Spleen (tissue), 11 donors: Measurements from ENCODE around the gene SCART1. TPM values are rescaled to one million over a fixed set of nuclear protein-coding genes. Genes with fewer than 3 reads are reported as not detected.

Experiments used
- DNase-seq: peaks from one replicate; pipeline ENCODE4 v3.0.0-alpha.2; 2020
- H3K27ac ChIP-seq, 8 donors: fragments of 200-600 bp; sonication (generic) in 7 of 8; 1 replicate in 4 of 8; 2 replicates in 4 of 8; pipeline versions ENCODE4 v1.5.0 to v1.8.0; 2016 to 2021; ENCODE audit warnings: inconsistent platforms in 4 of 8, mild to moderate bottlenecking in 4 of 8, moderate library complexity in 1 of 8
- H3K27me3 ChIP-seq, 7 donors: fragments of 200-600 bp; sonication (generic) in 6 of 7; replicated peaks in 1 of 7; 1 replicate in 4 of 7; 2 replicates in 3 of 7; pipeline versions ENCODE4 v1.5.0 to v1.8.0; 2016 to 2021; ENCODE audit warnings: inconsistent platforms in 3 of 7, mild to moderate bottlenecking in 1 of 7
- H3K36me3 ChIP-seq, 6 donors: fragments of 200-600 bp; sonication (generic) in 5 of 6; 1 replicate in 4 of 6; 2 replicates in 2 of 6; pipeline versions ENCODE4 v1.5.0 to v1.8.0; 2016 to 2021; ENCODE audit warnings: inconsistent platforms in 2 of 6
- H3K4me1 ChIP-seq, 6 donors: fragments of 200-600 bp; sonication (generic) in 5 of 6; 1 replicate in 3 of 6; 2 replicates in 3 of 6; pipeline versions ENCODE4 v1.5.0 to v1.8.0; 2016 to 2021; ENCODE audit warnings: inconsistent platforms in 3 of 6
- H3K4me3 ChIP-seq, 8 donors: fragments of 200-600 bp; sonication (generic) in 7 of 8; 1 replicate in 4 of 8; 2 replicates in 4 of 8; pipeline versions ENCODE4 v1.5.0 to v1.8.0; 2016 to 2021; ENCODE audit warnings: inconsistent platforms in 4 of 8, mild to moderate bottlenecking in 4 of 8, moderate library complexity in 2 of 8
- H3K9me3 ChIP-seq, 8 donors: fragments of 200-600 bp; sonication (generic) in 7 of 8; 1 replicate in 4 of 8; 2 replicates in 4 of 8; pipeline versions ENCODE4 v1.5.0 to v1.8.0; 2016 to 2021; ENCODE audit warnings: inconsistent platforms in 4 of 8
- CTCF ChIP-seq, 11 experiments: fragments of 200-600 bp in 7 of 11; fragments of 450-650 bp in 4 of 11; sonication (generic) in 4 of 11; IDR thresholded peaks in 8 of 11; conservative IDR thresholded peaks in 3 of 11; 1 replicate in 7 of 11; 2 replicates in 4 of 11; pipeline versions ENCODE4 v1.4.0 to v1.8.0; 2016 to 2021; ENCODE audit warnings: antibody characterized with exemption in 11 of 11, inconsistent platforms in 4 of 11, mild to moderate bottlenecking in 1 of 11
- POLR2A ChIP-seq, 3 donors: fragments of 450-650 bp; IDR thresholded peaks; one replicate each; pipeline ENCODE4 v1.5.1; 2017; ENCODE audit warnings: antibody characterized with exemption in 3 of 3, mild to moderate bottlenecking in 1 of 3
- POLR2AphosphoS5 ChIP-seq, 3 donors: sonication (generic); formaldehyde crosslinking; IDR thresholded peaks; one replicate each; pipeline ENCODE4 v1.5.1; 2017; ENCODE audit warnings: antibody characterized with exemption in 3 of 3
- WGBS, 5 donors: extraction: QIAGEN DNeasy Blood & Tissue Kit in 3 of 5; methylation state at CpG; one replicate each; pipeline versions ENCODE4 v1.1.5 to v1.1.7; 2013 to 2018; 5-methylcytosine and 5-hydroxymethylcytosine counted together
- intact Hi-C: fragments of 100-400 bp; cut with DNase I; formaldehyde crosslinking; loops from one replicate; pipeline ENCODE4 v1.15.0; 2023; ENCODE audit warnings: low total_unique reads
- polyA plus RNA-seq, 3 donors: library from polyadenylated mRNA; stranded (reverse); fragments of 200-250 nt; gene quantifications; one replicate each; pipeline ENCODE4 v1.2.1, GENCODE V29; 2013
- total RNA-seq, 7 donors: library from RNA; depleted of rRNA in 3 of 7; stranded (reverse); fragments of >200 nt in 3 of 7; fragmentation: NEBNext Ultra II Directional in 4 of 7; extraction: Animal tissue kit (Norgen Biotek cat#: 25700) in 4 of 7; gene quantifications; one replicate each; pipeline versions ENCODE4 v1.1.0 to v1.2.1, GENCODE V29; 2016 to 2021
- donor health status: healthy with polysubstance abuse.
- donor health status: DM: no; HTN: no; CAD: no; lungs with moderate emphysema.
- donor health status: DM: no; HTN: no; CAD: no.
- donor health status: Bipolar disorder and iron deficiency.
- donor health status: healthy.
- donor health status: DM: no; HTN: no; CAD: no.
- donor health status: DM: yes; HTN: yes; CAD: no.

The SCART1 gene
- total and polyA plus RNA-seq, 10 donors = 0.36 to 9.7 (median 4.9) TPM

GRCh38 chr10:133445751-133446708 is 7.7 kb upstream of the SCART1 start:
- 50 to 67% (median 61%) methylated on average over 53 to 80 of the region's 80 CpGs for WGBS, 5 donors
- H3K4me1 ChIP-seq = peaks cover 0 to 14% (median 0%) of the 10 kb centered on the region in 6 donors
- H3K9me3 ChIP-seq = peaks cover 10 to 53% (median 45%) of the 10 kb centered on the region in 8 donors
- peaks cover 0 to 9% (median 0%) of the 10 kb centered on the region in 6 donors for H3K36me3 ChIP-seq
- H3K27me3 ChIP-seq = peaks cover 0 to 4% (median 0%) of the 10 kb centered on the region in 7 donors
- H3K27ac ChIP-seq = no peak overlapping the region
- H3K4me3 ChIP-seq = no peak overlapping the region
- intact Hi-C loops = no loop called here
- no peak for TF ChIP-seq CTCF (IDR thresholded peaks at IDR 0.05 in 8 of 11, conservative IDR thresholded peaks at IDR 0.05 in 3 of 11)
- TF ChIP-seq POLR2AphosphoS5 (IDR thresholded peaks at IDR 0.05) = no peak
- no peak for TF ChIP-seq POLR2A (IDR thresholded peaks at IDR 0.05)
- DNase-seq = no peak

- peaks cover 0 to 4% (median 0%) of the 10 kb centered on the region in 7 donors for H3K27me3 ChIP-seq
- no peak overlapping the region for H3K27ac ChIP-seq
- H3K4me1 ChIP-seq = peaks cover 0 to 9% (median 0%) of the 10 kb centered on the region in 6 donors
- intact Hi-C loops = no loop called here
- no peak for DNase-seq
- H3K4me3 ChIP-seq = no peak overlapping the region
- TF ChIP-seq POLR2AphosphoS5 (IDR thresholded peaks at IDR 0.05) (no peak), CTCF (IDR thresholded peaks at IDR 0.05 in 8 of 11, conservative IDR thresholded peaks at IDR 0.05 in 3 of 11) (no peak), POLR2A (IDR thresholded peaks at IDR 0.05) (no peak)
- peaks cover 0 to 9% (median 0%) of the 10 kb centered on the region in 6 donors for H3K36me3 ChIP-seq
- peaks cover 10 to 53% (median 45%) of the 10 kb centered on the region in 8 donors for H3K9me3 ChIP-seq
- WGBS, 5 donors = 75 to 89% (median 86%) methylated on average over 11 of the region's 11 CpGs
These were observed 6.8 kb upstream of the SCART1 start for GRCh38 chr10:133446979-133447378.

- intact Hi-C loops = no loop called here
- no peak overlapping the region for H3K4me3 ChIP-seq
- H3K9me3 ChIP-seq = peaks cover 10 to 53% (median 45%) of the 10 kb centered on the region in 8 donors
- peaks cover 0 to 4% (median 0%) of the 10 kb centered on the region in 7 donors for H3K27me3 ChIP-seq
- no peak for DNase-seq
- no peaks in the 10 kb centered on the region for H3K4me1 ChIP-seq
- TF ChIP-seq CTCF (IDR thresholded peaks at IDR 0.05 in 8 of 11, conservative IDR thresholded peaks at IDR 0.05 in 3 of 11) (no peak), POLR2A (IDR thresholded peaks at IDR 0.05) (no peak), POLR2AphosphoS5 (IDR thresholded peaks at IDR 0.05) (no peak)
- H3K36me3 ChIP-seq = peaks cover 0 to 2% (median 0%) of the 10 kb centered on the region in 6 donors
- H3K27ac ChIP-seq = no peak overlapping the region
These were observed 5.6 kb upstream of the SCART1 start for GRCh38 chr10:133448120-133448519.

GRCh38 chr10:133451346-133451745 is 2.4 kb upstream of the SCART1 start:
- no peak for DNase-seq
- peaks cover 10 to 40% (median 36%) of the 10 kb centered on the region in 8 donors for H3K9me3 ChIP-seq
- no peak overlapping the region for H3K4me3 ChIP-seq
- no peaks in the 10 kb centered on the region for H3K36me3 ChIP-seq
- WGBS, 5 donors = 64 to 70% (median 65%) methylated on average over 4 of the region's 4 CpGs
- no peak overlapping the region for H3K27ac ChIP-seq
- H3K4me1 ChIP-seq = no peaks in the 10 kb centered on the region
- no peak for TF ChIP-seq CTCF (IDR thresholded peaks at IDR 0.05 in 8 of 11, conservative IDR thresholded peaks at IDR 0.05 in 3 of 11)
- TF ChIP-seq POLR2AphosphoS5 (IDR thresholded peaks at IDR 0.05) = no peak
- TF ChIP-seq POLR2A (IDR thresholded peaks at IDR 0.05) = no peak
- no peaks in the 10 kb centered on the region for H3K27me3 ChIP-seq
- intact Hi-C loops = no loop called here
